Measurements from ENCODE around the gene CYP19A1. TPM values are rescaled to one million over a fixed set of nuclear protein-coding genes. Genes with fewer than 3 reads are reported as not detected.

Gene CYP19A1
- total and polyA plus RNA-seq, 2 of the 8 experiments (the other 6 are each of a cell fraction or from before 2014, with no cell fraction given) = not detected

DNA sequence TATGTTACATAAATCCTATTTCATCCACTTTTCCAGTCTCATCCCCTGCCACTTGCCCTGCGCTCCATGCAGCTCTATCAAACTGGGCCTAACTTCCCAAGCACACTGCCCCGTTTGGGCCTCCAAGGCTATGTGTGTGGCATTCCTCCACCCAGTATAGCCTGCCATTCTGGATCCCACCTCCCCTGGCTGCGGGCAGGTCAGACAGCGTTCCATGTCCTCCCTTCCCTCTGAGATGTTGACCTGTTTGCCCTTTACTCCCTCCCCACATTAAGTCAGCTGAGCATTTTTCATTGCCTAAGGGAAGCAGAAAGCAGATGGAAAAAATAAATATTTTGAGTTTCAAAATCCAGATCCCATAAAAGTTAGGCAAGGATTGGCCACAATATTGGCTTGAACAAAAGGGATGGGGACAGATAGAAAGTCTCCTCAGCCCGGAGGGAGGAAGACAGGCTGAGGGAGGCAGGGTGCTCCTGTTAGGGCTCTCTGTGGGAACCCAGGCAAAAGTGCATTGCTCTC is 73.3 kb downstream of the CYP19A1 start (continued):
- TF ChIP-seq, protein P1, sequence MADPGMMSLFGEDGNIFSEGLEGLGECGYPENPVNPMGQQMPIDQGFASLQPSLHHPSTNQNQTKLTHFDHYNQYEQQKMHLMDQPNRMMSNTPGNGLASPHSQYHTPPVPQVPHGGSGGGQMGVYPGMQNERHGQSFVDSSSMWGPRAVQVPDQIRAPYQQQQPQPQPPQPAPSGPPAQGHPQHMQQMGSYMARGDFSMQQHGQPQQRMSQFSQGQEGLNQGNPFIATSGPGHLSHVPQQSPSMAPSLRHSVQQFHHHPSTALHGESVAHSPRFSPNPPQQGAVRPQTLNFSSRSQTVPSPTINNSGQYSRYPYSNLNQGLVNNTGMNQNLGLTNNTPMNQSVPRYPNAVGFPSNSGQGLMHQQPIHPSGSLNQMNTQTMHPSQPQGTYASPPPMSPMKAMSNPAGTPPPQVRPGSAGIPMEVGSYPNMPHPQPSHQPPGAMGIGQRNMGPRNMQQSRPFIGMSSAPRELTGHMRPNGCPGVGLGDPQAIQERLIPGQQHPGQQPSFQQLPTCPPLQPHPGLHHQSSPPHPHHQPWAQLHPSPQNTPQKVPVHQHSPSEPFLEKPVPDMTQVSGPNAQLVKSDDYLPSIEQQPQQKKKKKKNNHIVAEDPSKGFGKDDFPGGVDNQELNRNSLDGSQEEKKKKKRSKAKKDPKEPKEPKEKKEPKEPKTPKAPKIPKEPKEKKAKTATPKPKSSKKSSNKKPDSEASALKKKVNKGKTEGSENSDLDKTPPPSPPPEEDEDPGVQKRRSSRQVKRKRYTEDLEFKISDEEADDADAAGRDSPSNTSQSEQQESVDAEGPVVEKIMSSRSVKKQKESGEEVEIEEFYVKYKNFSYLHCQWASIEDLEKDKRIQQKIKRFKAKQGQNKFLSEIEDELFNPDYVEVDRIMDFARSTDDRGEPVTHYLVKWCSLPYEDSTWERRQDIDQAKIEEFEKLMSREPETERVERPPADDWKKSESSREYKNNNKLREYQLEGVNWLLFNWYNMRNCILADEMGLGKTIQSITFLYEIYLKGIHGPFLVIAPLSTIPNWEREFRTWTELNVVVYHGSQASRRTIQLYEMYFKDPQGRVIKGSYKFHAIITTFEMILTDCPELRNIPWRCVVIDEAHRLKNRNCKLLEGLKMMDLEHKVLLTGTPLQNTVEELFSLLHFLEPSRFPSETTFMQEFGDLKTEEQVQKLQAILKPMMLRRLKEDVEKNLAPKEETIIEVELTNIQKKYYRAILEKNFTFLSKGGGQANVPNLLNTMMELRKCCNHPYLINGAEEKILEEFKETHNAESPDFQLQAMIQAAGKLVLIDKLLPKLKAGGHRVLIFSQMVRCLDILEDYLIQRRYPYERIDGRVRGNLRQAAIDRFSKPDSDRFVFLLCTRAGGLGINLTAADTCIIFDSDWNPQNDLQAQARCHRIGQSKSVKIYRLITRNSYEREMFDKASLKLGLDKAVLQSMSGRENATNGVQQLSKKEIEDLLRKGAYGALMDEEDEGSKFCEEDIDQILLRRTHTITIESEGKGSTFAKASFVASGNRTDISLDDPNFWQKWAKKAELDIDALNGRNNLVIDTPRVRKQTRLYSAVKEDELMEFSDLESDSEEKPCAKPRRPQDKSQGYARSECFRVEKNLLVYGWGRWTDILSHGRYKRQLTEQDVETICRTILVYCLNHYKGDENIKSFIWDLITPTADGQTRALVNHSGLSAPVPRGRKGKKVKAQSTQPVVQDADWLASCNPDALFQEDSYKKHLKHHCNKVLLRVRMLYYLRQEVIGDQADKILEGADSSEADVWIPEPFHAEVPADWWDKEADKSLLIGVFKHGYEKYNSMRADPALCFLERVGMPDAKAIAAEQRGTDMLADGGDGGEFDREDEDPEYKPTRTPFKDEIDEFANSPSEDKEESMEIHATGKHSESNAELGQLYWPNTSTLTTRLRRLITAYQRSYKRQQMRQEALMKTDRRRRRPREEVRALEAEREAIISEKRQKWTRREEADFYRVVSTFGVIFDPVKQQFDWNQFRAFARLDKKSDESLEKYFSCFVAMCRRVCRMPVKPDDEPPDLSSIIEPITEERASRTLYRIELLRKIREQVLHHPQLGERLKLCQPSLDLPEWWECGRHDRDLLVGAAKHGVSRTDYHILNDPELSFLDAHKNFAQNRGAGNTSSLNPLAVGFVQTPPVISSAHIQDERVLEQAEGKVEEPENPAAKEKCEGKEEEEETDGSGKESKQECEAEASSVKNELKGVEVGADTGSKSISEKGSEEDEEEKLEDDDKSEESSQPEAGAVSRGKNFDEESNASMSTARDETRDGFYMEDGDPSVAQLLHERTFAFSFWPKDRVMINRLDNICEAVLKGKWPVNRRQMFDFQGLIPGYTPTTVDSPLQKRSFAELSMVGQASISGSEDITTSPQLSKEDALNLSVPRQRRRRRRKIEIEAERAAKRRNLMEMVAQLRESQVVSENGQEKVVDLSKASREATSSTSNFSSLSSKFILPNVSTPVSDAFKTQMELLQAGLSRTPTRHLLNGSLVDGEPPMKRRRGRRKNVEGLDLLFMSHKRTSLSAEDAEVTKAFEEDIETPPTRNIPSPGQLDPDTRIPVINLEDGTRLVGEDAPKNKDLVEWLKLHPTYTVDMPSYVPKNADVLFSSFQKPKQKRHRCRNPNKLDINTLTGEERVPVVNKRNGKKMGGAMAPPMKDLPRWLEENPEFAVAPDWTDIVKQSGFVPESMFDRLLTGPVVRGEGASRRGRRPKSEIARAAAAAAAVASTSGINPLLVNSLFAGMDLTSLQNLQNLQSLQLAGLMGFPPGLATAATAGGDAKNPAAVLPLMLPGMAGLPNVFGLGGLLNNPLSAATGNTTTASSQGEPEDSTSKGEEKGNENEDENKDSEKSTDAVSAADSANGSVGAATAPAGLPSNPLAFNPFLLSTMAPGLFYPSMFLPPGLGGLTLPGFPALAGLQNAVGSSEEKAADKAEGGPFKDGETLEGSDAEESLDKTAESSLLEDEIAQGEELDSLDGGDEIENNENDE (IDR thresholded peaks at IDR 0.05; ENCODE audit: insufficient replicate concordance, low read length) = no peak
- no peak for TF ChIP-seq RFX5 (IDR thresholded peaks at IDR 0.05; ENCODE audit: borderline replicate concordance, low read depth, low read length)
